ENCODE data around the gene TAPT1. TPM values are rescaled to one million over a fixed set of nuclear protein-coding genes. Genes with fewer than 3 reads are reported as not detected.

Gene TAPT1
- 13.0 and 13.8 TPM in 2 replicates for total RNA-seq (2021)
- percentile 67 among the genes with signal in this experiment for Bru-seq, nascent RNA
- percentile 65 among the genes with signal in this experiment for BruChase-seq, experiment 1, labeled RNA remaining after a 2-hour chase
- percentile 54 among the genes with signal in this experiment for BruChase-seq, experiment 2, labeled RNA remaining after a 6-hour chase
- long read RNA-seq, full-length matches to known transcripts, result 10 of 13 reads
- long read RNA-seq, partial matches to known transcripts, result 0 of 13 reads
- long read RNA-seq, other reads (novel, unspliced or antisense), result 3 of 13 reads

- peak within 1 kb of the TSS; percentile 70 for H2AFZ ChIP-seq
- TF ChIP-seq, protein P1, sequence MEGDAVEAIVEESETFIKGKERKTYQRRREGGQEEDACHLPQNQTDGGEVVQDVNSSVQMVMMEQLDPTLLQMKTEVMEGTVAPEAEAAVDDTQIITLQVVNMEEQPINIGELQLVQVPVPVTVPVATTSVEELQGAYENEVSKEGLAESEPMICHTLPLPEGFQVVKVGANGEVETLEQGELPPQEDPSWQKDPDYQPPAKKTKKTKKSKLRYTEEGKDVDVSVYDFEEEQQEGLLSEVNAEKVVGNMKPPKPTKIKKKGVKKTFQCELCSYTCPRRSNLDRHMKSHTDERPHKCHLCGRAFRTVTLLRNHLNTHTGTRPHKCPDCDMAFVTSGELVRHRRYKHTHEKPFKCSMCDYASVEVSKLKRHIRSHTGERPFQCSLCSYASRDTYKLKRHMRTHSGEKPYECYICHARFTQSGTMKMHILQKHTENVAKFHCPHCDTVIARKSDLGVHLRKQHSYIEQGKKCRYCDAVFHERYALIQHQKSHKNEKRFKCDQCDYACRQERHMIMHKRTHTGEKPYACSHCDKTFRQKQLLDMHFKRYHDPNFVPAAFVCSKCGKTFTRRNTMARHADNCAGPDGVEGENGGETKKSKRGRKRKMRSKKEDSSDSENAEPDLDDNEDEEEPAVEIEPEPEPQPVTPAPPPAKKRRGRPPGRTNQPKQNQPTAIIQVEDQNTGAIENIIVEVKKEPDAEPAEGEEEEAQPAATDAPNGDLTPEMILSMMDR (conservative IDR thresholded peaks at IDR 0.05), result no peak
- no peak for TF ChIP-seq EZH2 (IDR thresholded peaks at IDR 0.05; ENCODE audit: low read depth)
- no peaks in the 10 kb centered on the region for H3F3A ChIP-seq (ENCODE audit: insufficient read depth, low read depth)
- H3K4me1 ChIP-seq (replicated peaks; ENCODE audit: insufficient read depth), result peaks cover 18% of the 10 kb centered on the region; the same call in 1 of the 2 replicates
- peak within 1 kb of the TSS; percentile 73 for H3K4me3 ChIP-seq
- no peaks in the 10 kb centered on the region for H4K20me1 ChIP-seq (ENCODE audit: insufficient read depth)
- POLR2A ChIA-PET (ENCODE audit: unreplicated experiment), result no interaction called here
- BruUV-seq (replicated peaks), result no TSS peak
- peak within 1 kb of the TSS; percentile 91 for H3K4me2 ChIP-seq
- no peaks in the 10 kb centered on the region for H3K9me3 ChIP-seq (ENCODE audit: insufficient read depth, low read depth)
- peak within 1 kb of the TSS; percentile 54 for H3K27ac ChIP-seq
- peaks cover 39% of the 10 kb centered on the region for H3K79me2 ChIP-seq (ENCODE audit: low read depth)
- DNase-seq, result peak in 1 of 2 experiments; percentile 77
- no peaks in the 10 kb centered on the region for H3K9me2 ChIP-seq (ENCODE audit: insufficient read depth)
- intact Hi-C loops (cut with micrococcal nuclease; ENCODE audit: unreplicated experiment), result loop anchor here (5.0 kb wide), 1 partner anchor 41 kb away; no protein-coding TSS in a partner anchor
- H3K27me3 ChIP-seq (ENCODE audit: insufficient read depth, low read depth), result no peaks in the 10 kb centered on the region
- no peaks in the 10 kb centered on the region for H3K36me3 ChIP-seq (ENCODE audit: low read depth)
- CTCF ChIA-PET, result interaction anchor here (0.6 kb wide), 1 partner anchor 86 kb away, joined by 3 read pairs; no protein-coding TSS in a partner anchor
Measured at GRCh38 chr4:16225863-16226815, at the start of gene TAPT1. TSS of gene TAPT1 (minus strand) at chr4:16226471. CDS start at chr4:16226457, 14 bp downstream.

DNA sequence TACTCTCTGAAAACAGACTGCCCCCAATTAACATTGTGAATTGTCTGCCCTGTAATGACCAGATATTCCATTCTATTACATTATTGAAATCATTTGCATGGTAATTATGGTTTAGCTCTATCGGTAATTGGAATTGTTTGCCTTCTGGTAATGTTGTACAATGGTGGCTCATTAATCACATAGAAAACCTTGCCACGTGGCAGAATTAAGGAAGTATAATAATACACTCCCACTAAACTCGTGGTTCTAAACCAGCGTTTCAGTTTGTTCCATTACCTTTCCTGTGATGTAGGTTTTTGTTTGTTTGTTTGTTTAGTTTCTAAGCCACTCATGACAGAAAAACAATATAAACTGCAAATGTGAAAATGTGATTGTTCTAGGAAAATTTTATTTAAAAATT is 45.1 kb upstream of the TAPT1 start:
- Histone ChIP-seq H3F3A (ENCODE audit: insufficient read depth, low read depth) (no peaks in the 10 kb centered on the region), H3K9me2 (ENCODE audit: insufficient read depth) (no peaks in the 10 kb centered on the region), H2AFZ (no peak overlapping the region), H4K20me1 (ENCODE audit: insufficient read depth) (no peaks in the 10 kb centered on the region), H3K4me3 (no peak overlapping the region), H3K36me3 (ENCODE audit: low read depth) (no peaks in the 10 kb centered on the region), H3K27me3 (ENCODE audit: insufficient read depth, low read depth) (no peaks in the 10 kb centered on the region), H3K9me3 (ENCODE audit: insufficient read depth, low read depth) (no peaks in the 10 kb centered on the region), H3K4me2 (no peak overlapping the region), H3K79me2 (ENCODE audit: low read depth) (no peaks in the 10 kb centered on the region), H3K4me1 (replicated peaks; ENCODE audit: insufficient read depth) (no peaks in the 10 kb centered on the region), H3K27ac (no peak overlapping the region)
- intact Hi-C loops (cut with micrococcal nuclease; ENCODE audit: unreplicated experiment), result no loop called here
- ChIA-PET POLR2A (ENCODE audit: unreplicated experiment) (no interaction called here), CTCF (no interaction called here)
- TF ChIP-seq, protein P1 (conservative IDR thresholded peaks at IDR 0.05), result no peak
- TF ChIP-seq EZH2 (IDR thresholded peaks at IDR 0.05; ENCODE audit: low read depth), result no peak
- no TSS peak for BruUV-seq (replicated peaks)
- DNase-seq, result no peak

- Histone ChIP-seq H3K9me3 (ENCODE audit: insufficient read depth, low read depth) (no peaks in the 10 kb centered on the region), H3K4me2 (no peak overlapping the region)
Measured at GRCh38 chr4:16270454-16271328, 44.4 kb upstream of the TAPT1 start.

More at GRCh38 chr4:16270454-16271328, 44.4 kb upstream of the TAPT1 start:
- no peaks in the 10 kb centered on the region for H3F3A ChIP-seq (ENCODE audit: insufficient read depth, low read depth)
- no peak overlapping the region for H2AFZ ChIP-seq
- no peaks in the 10 kb centered on the region for H3K4me1 ChIP-seq (replicated peaks; ENCODE audit: insufficient read depth)
- DNase-seq, result no peak
- no peak overlapping the region for H3K27ac ChIP-seq
- H3K79me2 ChIP-seq (ENCODE audit: low read depth), result no peaks in the 10 kb centered on the region
- intact Hi-C loops (cut with micrococcal nuclease; ENCODE audit: unreplicated experiment), result no loop called here
- no TSS peak for BruUV-seq (replicated peaks)
- ChIA-PET CTCF (no interaction called here), POLR2A (ENCODE audit: unreplicated experiment) (interaction anchor here (0.6 kb wide), 1 partner anchor 74 kb away, joined by 4 read pairs; no protein-coding TSS in a partner anchor)
- no peaks in the 10 kb centered on the region for H3K9me2 ChIP-seq (ENCODE audit: insufficient read depth)
- TF ChIP-seq, protein P1 (conservative IDR thresholded peaks at IDR 0.05), result 0 out of 2 replicates have a peak, but pooled peaks have one; percentile 18
- no peak for TF ChIP-seq EZH2 (IDR thresholded peaks at IDR 0.05; ENCODE audit: low read depth)
- no peaks in the 10 kb centered on the region for H3K36me3 ChIP-seq (ENCODE audit: low read depth)
- H3K4me3 ChIP-seq, result no peak overlapping the region
- no peaks in the 10 kb centered on the region for H3K27me3 ChIP-seq (ENCODE audit: insufficient read depth, low read depth)
- H4K20me1 ChIP-seq (ENCODE audit: insufficient read depth), result no peaks in the 10 kb centered on the region

Measured in PC-9 (cell line).